Neural cell (in vitro differentiated cells): ENCODE measurements around the gene DCXR. TPM values are rescaled to one million over a fixed set of nuclear protein-coding genes. Genes with fewer than 3 reads are reported as not detected.

Experiments
- H2AFZ ChIP-seq: fragments of 200-600, 300-800 bp; sonication (generic), shearing (Covaris generic); 2 replicates; pipeline ENCODE4 v1.6.0; 2014; ENCODE audit warnings: low read depth, mild to moderate bottlenecking, antibody characterized with exemption, low read length, moderate library complexity
- H3F3A ChIP-seq: fragments of 200-600 bp; shearing (Covaris generic); 2 replicates; pipeline ENCODE4 v1.6.1; 2016; ENCODE audit warnings: mild to moderate bottlenecking, moderate library complexity, mixed read lengths, antibody characterized with exemption, low read length; ENCODE audit not compliant: insufficient read depth, poor library complexity, severe bottlenecking
- H3K27ac ChIP-seq: fragments of 200-600, 300-800 bp; sonication (generic), shearing (Covaris generic); 2 replicates; pipeline ENCODE4 v1.5.1; 2014; ENCODE audit warnings: mild to moderate bottlenecking, low read length, moderate library complexity
- H3K27me3 ChIP-seq: fragments of 300-800, 200-600 bp; sonication (generic), shearing (Covaris generic); 2 replicates; pipeline ENCODE4 v1.6.0; 2014; ENCODE audit warnings: mild to moderate bottlenecking, low read depth, low read length, moderate library complexity; ENCODE audit not compliant: insufficient read depth
- H3K36me3 ChIP-seq: fragments of 300-800, 200-600 bp; sonication (generic), shearing (Covaris generic); 2 replicates; pipeline ENCODE4 v1.5.1; 2014; ENCODE audit warnings: mild to moderate bottlenecking, antibody characterized with exemption, low read length, moderate library complexity; ENCODE audit not compliant: insufficient read depth
- H3K4me2 ChIP-seq: fragments of 300-800, 200-600 bp; sonication (generic), shearing (Covaris generic); 2 replicates; pipeline ENCODE4 v1.6.0; 2014; ENCODE audit warnings: mild to moderate bottlenecking, low read length
- H3K4me3 ChIP-seq: fragments of 300-800, 200-600 bp; sonication (generic), shearing (Covaris generic); 2 replicates; pipeline ENCODE4 v1.5.1; 2014; ENCODE audit warnings: mild to moderate bottlenecking, low read length, moderate library complexity
- H3K79me2 ChIP-seq: fragments of 200-600 bp; shearing (Covaris generic); replicated peaks from 2 replicates; pipeline ENCODE4 v1.6.0; 2014; ENCODE audit warnings: mild to moderate bottlenecking, low read length, moderate library complexity; ENCODE audit not compliant: insufficient read depth
- H3K9ac ChIP-seq: fragments of 300-800, 200-600 bp; sonication (generic), shearing (Covaris generic); 2 replicates; pipeline ENCODE4 v1.6.1; 2016; ENCODE audit warnings: mild to moderate bottlenecking, low read length, mixed read lengths
- H3K9me2 ChIP-seq: fragments of 200-600 bp; shearing (Covaris generic); 2 replicates; pipeline ENCODE4 v1.6.1; 2016; ENCODE audit warnings: mild to moderate bottlenecking, low read length, mixed read lengths; ENCODE audit not compliant: insufficient read depth
- H3K9me3 ChIP-seq: fragments of 200-600, 300-800 bp; sonication (generic), shearing (Covaris generic); 2 replicates; pipeline ENCODE4 v1.6.1; 2016; ENCODE audit warnings: mild to moderate bottlenecking, mixed run types, low read length, moderate library complexity, mixed read lengths
- H4K20me1 ChIP-seq: fragments of 200-600 bp; shearing (Covaris generic); 2 replicates; pipeline ENCODE4 v1.6.1; 2016; ENCODE audit warnings: mild to moderate bottlenecking, mixed run types; ENCODE audit not compliant: insufficient read depth
- CTCF ChIP-seq: fragments of 450-650 bp; IDR thresholded peaks from 2 replicates; pipeline ENCODE4 v1.5.1; 2014; ENCODE audit warnings: antibody characterized with exemption, mild to moderate bottlenecking, moderate library complexity; ENCODE audit not compliant: poor library complexity, severe bottlenecking
- EP300 ChIP-seq: fragments of 450-650 bp; conservative IDR thresholded peaks from 2 replicates; pipeline ENCODE4 v1.6.1; 2014; ENCODE audit warnings: antibody characterized with exemption, mild to moderate bottlenecking, moderate library complexity; ENCODE audit not compliant: poor library complexity, severe bottlenecking
- EZH2 ChIP-seq: fragments of 200-600, 300-800 bp; shearing (Covaris generic), sonication (generic); IDR thresholded peaks from 2 replicates; pipeline ENCODE4 v1.6.1; 2014; ENCODE audit warnings: antibody characterized with exemption, low read length, borderline replicate concordance, mild to moderate bottlenecking; ENCODE audit not compliant: insufficient read depth, poor library complexity, severe bottlenecking
- MXI1 ChIP-seq: fragments of 450-650 bp; conservative IDR thresholded peaks from 2 replicates; pipeline ENCODE4 v1.6.1; 2014; ENCODE audit warnings: antibody characterized with exemption, mild to moderate bottlenecking; ENCODE audit not compliant: poor library complexity, severe bottlenecking
- POLR2AphosphoS5 ChIP-seq: IDR thresholded peaks from 2 replicates; pipeline ENCODE4 v1.6.1; 2012
- RAD21 ChIP-seq: fragments of 450-650 bp; conservative IDR thresholded peaks from 2 replicates; pipeline ENCODE4 v1.6.1; 2014; ENCODE audit warnings: antibody characterized with exemption, mild to moderate bottlenecking, moderate library complexity
- REST ChIP-seq: IDR thresholded peaks from 2 replicates; pipeline ENCODE4 v1.6.1; 2012; ENCODE audit warnings: borderline replicate concordance
- SMC3 ChIP-seq: fragments of 450-650 bp; conservative IDR thresholded peaks from 2 replicates; pipeline ENCODE4 v1.6.1; 2014; ENCODE audit warnings: antibody characterized with exemption, mild to moderate bottlenecking, moderate library complexity; ENCODE audit not compliant: poor library complexity
- TAF1 ChIP-seq: IDR thresholded peaks from 2 replicates; pipeline ENCODE4 v1.6.1; 2012; ENCODE audit warnings: low read depth
- polyA plus RNA-seq: library from polyadenylated mRNA; depleted of rRNA; stranded (reverse); fragments of >200 nt; gene quantifications from 2 replicates; pipeline ENCODE4 v1.2.3, GENCODE V29; 2014

Gene DCXR
- polyA plus RNA-seq, 1 donor from 2014 or later = 129 TPM

DNA sequence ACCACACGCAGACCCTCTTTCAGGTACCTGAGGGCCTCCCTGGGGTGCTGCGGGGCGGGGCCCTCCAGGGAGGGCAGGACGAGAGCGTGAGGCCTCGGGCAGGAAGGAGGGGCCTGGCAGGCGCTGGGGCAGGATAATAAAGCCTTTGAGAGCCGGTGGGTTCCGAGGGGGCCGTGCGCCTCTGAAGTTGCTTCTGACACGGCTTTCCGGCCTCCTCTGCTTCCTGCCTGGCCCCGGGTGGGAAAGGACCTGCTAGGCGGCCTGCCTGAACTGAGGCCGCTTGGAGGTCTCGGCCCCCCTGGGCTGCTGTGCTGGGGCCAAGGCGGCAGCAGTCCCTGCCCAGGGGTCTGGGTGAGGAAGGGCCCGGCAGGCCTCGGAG, 25.2 kb downstream of the DCXR start:
- H3K9me2 ChIP-seq = no peaks in the 10 kb centered on the region
- H3K79me2 ChIP-seq = no peaks in the 10 kb centered on the region
- TF ChIP-seq TAF1 (no peak), MXI1 (no peak), RAD21 (no peak), CTCF (no peak), POLR2AphosphoS5 (no peak), EP300 (no peak), SMC3 (no peak), REST (no peak), EZH2 (no peak)
- no peaks in the 10 kb centered on the region for H3K36me3 ChIP-seq
- H3K4me3 ChIP-seq = no peak overlapping the region
- no peaks in the 10 kb centered on the region for H4K20me1 ChIP-seq
- no peak overlapping the region for H3K9ac ChIP-seq
- no peaks in the 10 kb centered on the region for H3K27me3 ChIP-seq
- no peak overlapping the region for H2AFZ ChIP-seq
- no peak overlapping the region for H3K27ac ChIP-seq
- no peaks in the 10 kb centered on the region for H3F3A ChIP-seq
- no peaks in the 10 kb centered on the region for H3K9me3 ChIP-seq
- H3K4me2 ChIP-seq = no peak overlapping the region

GRCh38 chr17:82011617-82012187, 25.8 kb downstream of the DCXR start:
- no peaks in the 10 kb centered on the region for H4K20me1 ChIP-seq
- H3K27ac ChIP-seq = no peak overlapping the region
- H3K79me2 ChIP-seq = no peaks in the 10 kb centered on the region
- no peaks in the 10 kb centered on the region for H3F3A ChIP-seq
- no peaks in the 10 kb centered on the region for H3K9me3 ChIP-seq
- no peaks in the 10 kb centered on the region for H3K9me2 ChIP-seq
- H3K36me3 ChIP-seq = no peaks in the 10 kb centered on the region
- H3K4me2 ChIP-seq = no peak overlapping the region
- H3K4me3 ChIP-seq = no peak overlapping the region
- H3K9ac ChIP-seq = no peak overlapping the region
- no peak overlapping the region for H2AFZ ChIP-seq
- H3K27me3 ChIP-seq = no peaks in the 10 kb centered on the region
- no peak for TF ChIP-seq SMC3
- TF ChIP-seq CTCF = no peak
- TF ChIP-seq EZH2 = no peak
- TF ChIP-seq POLR2AphosphoS5 = no peak
- no peak for TF ChIP-seq TAF1
- no peak for TF ChIP-seq MXI1
- TF ChIP-seq EP300 = no peak
- no peak for TF ChIP-seq REST
- TF ChIP-seq RAD21 = no peak
